Mesenchymal stem cell (in vitro differentiated cells and primary cell): ENCODE data around the gene METTL15.
A peak's percentile ranks its signal among the peaks of the same experiment; 100 is the strongest.

ENCODE experiments used
- DNase-seq: peaks from one replicate; pipeline ENCODE4 v3.0.0-alpha.2; 2013
- H2AFZ ChIP-seq: one replicate; pipeline ENCODE4 v1.6.1; 2013; ENCODE audit warnings: low read depth, mild to moderate bottlenecking, control low read depth, inconsistent platforms, low read length, moderate library complexity
- H2AK5ac ChIP-seq: 2 replicates; pipeline ENCODE4 v1.6.1; 2013; ENCODE audit warnings: low read length, moderate library complexity, mild to moderate bottlenecking, inconsistent platforms; ENCODE audit not compliant: severe bottlenecking
- H2BK120ac ChIP-seq: one replicate; pipeline ENCODE4 v1.6.1; 2013; ENCODE audit warnings: low read depth, mild to moderate bottlenecking, inconsistent platforms, low read length, moderate library complexity
- H2BK12ac ChIP-seq, 2 experiments: one replicate each; pipeline ENCODE4 v1.6.1; 2013; ENCODE audit warnings: inconsistent platforms in 2 of 2, low read length in 2 of 2, mild to moderate bottlenecking in 2 of 2, moderate library complexity in 2 of 2, control low read depth in 1 of 2
- H2BK15ac ChIP-seq: one replicate; pipeline ENCODE4 v1.6.1; 2013; ENCODE audit warnings: mild to moderate bottlenecking, low read depth, inconsistent platforms; ENCODE audit not compliant: poor library complexity, severe bottlenecking
- H2BK5ac ChIP-seq: 2 replicates; pipeline ENCODE4 v1.6.1; 2013; ENCODE audit warnings: low read depth, mild to moderate bottlenecking, low read length, control low read depth, inconsistent platforms; ENCODE audit not compliant: poor library complexity, severe bottlenecking
- H3K14ac ChIP-seq, 2 experiments: one replicate each; pipeline ENCODE4 v1.6.1; 2013; ENCODE audit warnings: inconsistent platforms in 2 of 2, low read length in 2 of 2, control low read depth in 1 of 2, mild to moderate bottlenecking in 1 of 2, moderate library complexity in 1 of 2
- H3K18ac ChIP-seq, 2 experiments: one replicate each; pipeline ENCODE4 v1.6.1; 2013; ENCODE audit warnings: inconsistent platforms in 2 of 2, low read length in 2 of 2, control low read depth in 1 of 2, low read depth in 1 of 2, mild to moderate bottlenecking in 1 of 2
- H3K23ac ChIP-seq, 2 experiments: one replicate each; pipeline ENCODE4 v1.6.1; 2013; ENCODE audit warnings: inconsistent platforms in 2 of 2, low read length in 2 of 2, mild to moderate bottlenecking in 2 of 2, moderate library complexity in 2 of 2, control low read depth in 1 of 2
- H3K27ac ChIP-seq: 2 replicates; pipeline ENCODE4 v1.5.1; 2013; ENCODE audit warnings: mild to moderate bottlenecking, moderate library complexity, low read length, control low read depth, inconsistent platforms; ENCODE audit not compliant: poor library complexity, severe bottlenecking
- H3K27me3 ChIP-seq, 2 experiments: 2 replicates each; pipeline versions ENCODE4 v1.6.1 to v1.7.0; 2013; ENCODE audit warnings: low read length in 2 of 2, mild to moderate bottlenecking in 2 of 2, moderate library complexity in 2 of 2, control low read depth in 1 of 2, inconsistent platforms in 1 of 2; ENCODE audit not compliant: control insufficient read depth in 1 of 2, insufficient read depth in 1 of 2
- H3K36me3 ChIP-seq, 2 experiments: 2 replicates each; pipeline versions ENCODE4 v1.6.1 to v1.7.0; 2013; ENCODE audit warnings: low read length in 2 of 2, control low read depth in 1 of 2, inconsistent platforms in 1 of 2, low read depth in 1 of 2, mild to moderate bottlenecking in 1 of 2; ENCODE audit not compliant: insufficient read depth in 2 of 2, control insufficient read depth in 1 of 2
- H3K4ac ChIP-seq, 2 experiments: one replicate each; pipeline ENCODE4 v1.6.1; 2013; ENCODE audit warnings: inconsistent platforms in 2 of 2, low read length in 2 of 2, mild to moderate bottlenecking in 2 of 2, moderate library complexity in 2 of 2, control low read depth in 1 of 2, low read depth in 1 of 2
- H3K4me1 ChIP-seq: 2 replicates; pipeline ENCODE4 v1.6.1; 2013; ENCODE audit warnings: low read depth, low read length, control low read depth; ENCODE audit not compliant: control insufficient read depth, insufficient read depth
- H3K4me2 ChIP-seq: 2 replicates; pipeline ENCODE4 v1.6.1; 2013; ENCODE audit warnings: low read length, mild to moderate bottlenecking, inconsistent platforms; ENCODE audit not compliant: poor library complexity, severe bottlenecking
- H3K4me3 ChIP-seq, 2 experiments: 2 replicates each; pipeline versions ENCODE4 v1.5.1 to v1.7.0; 2013; ENCODE audit warnings: low read length in 2 of 2, mild to moderate bottlenecking in 2 of 2, control low read depth in 1 of 2, low read depth in 1 of 2; ENCODE audit not compliant: insufficient read depth in 1 of 2
- H3K79me1 ChIP-seq: replicated peaks from 2 replicates; pipeline ENCODE4 v1.6.1; 2013; ENCODE audit warnings: mild to moderate bottlenecking, control low read depth, low read length, inconsistent platforms; ENCODE audit not compliant: poor library complexity, severe bottlenecking
- H3K9ac ChIP-seq: 2 replicates; pipeline ENCODE4 v1.7.0; 2013; ENCODE audit warnings: mild to moderate bottlenecking, low read length, moderate library complexity
- H3K9me3 ChIP-seq: 2 replicates; pipeline ENCODE4 v1.7.0; 2013; ENCODE audit warnings: mild to moderate bottlenecking, low read length; ENCODE audit not compliant: control insufficient read depth
- H4K8ac ChIP-seq: one replicate; pipeline ENCODE4 v1.6.1; 2013; ENCODE audit warnings: inconsistent platforms, mild to moderate bottlenecking, low read length, moderate library complexity
- H4K91ac ChIP-seq: one replicate; pipeline ENCODE4 v1.6.1; 2013; ENCODE audit warnings: mild to moderate bottlenecking, low read length, inconsistent platforms
- WGBS: methylation state at CpG from one replicate; pipeline ENCODE4 v1.1.7; 2013; ENCODE audit warnings: mixed read lengths; 5-methylcytosine and 5-hydroxymethylcytosine counted together

Gene METTL15

DNA sequence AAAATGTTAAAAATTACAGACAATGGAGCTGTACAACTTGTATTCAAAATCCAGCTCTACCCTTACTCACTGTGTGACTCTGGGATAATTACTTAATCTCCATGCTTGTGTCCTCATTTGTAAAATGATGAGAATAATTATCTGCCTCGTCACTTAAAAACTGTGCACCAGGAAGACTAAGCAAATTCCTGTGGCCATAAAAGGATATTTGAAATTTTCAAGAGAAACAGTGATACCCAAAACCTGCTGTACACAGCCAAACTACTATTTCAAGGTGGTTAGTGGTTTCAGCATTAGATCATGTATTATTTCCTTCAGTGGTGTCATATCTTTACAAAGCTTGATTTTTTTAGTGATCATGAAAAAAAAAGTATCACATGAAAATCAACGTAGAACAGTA, 136.9 kb downstream of the METTL15 start:
- Histone ChIP-seq H3K18ac (no peak overlapping the region), H2BK12ac (no peak overlapping the region), H2AK5ac (no peak overlapping the region), H4K91ac (no peak overlapping the region), H2BK5ac (no peak overlapping the region), H3K79me1 (peaks cover 6% of the 10 kb centered on the region), H4K8ac (no peak overlapping the region), H3K4me2 (no peak overlapping the region), H3K9me3 (no peaks in the 10 kb centered on the region), H3K27ac (peak overlapping the region; percentile 41), H3K27me3 (no peaks in the 10 kb centered on the region), H3K4ac (no peak overlapping the region), H3K36me3 (no peaks in the 10 kb centered on the region), H3K4me1 (peaks cover 2% of the 10 kb centered on the region), H3K14ac (no peak overlapping the region), H2BK15ac (no peak overlapping the region), H2BK120ac (no peak overlapping the region), H2AFZ (no peak overlapping the region), H3K9ac (no peak overlapping the region), H3K23ac (no peak overlapping the region), H3K4me3 (no peak overlapping the region)
- DNase-seq, result no peak
- WGBS, result 100% methylated on average over 1 of the region's 2 CpGs

DNA sequence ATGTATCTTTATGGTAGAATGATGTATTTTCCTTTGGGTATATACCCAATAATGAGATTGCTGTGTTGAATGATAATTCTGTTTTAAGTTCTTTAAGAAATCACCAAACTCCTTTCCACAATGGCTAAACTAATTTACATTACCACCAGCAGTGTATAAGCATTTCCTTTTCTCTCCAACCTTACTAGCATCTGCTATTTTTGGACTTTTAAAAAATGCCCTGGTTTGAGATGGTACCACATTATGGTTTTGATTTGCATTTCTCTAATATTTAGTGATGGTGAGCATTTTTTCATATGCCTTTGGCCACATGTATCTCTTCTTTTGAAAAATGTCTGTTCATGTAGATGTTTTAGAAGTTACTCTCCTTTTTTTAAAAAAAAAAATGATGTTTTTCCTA, 142.0 kb downstream of the METTL15 start:
- Histone ChIP-seq H3K4ac (no peak overlapping the region), H4K8ac (no peak overlapping the region), H3K36me3 (no peaks in the 10 kb centered on the region)

DNA sequence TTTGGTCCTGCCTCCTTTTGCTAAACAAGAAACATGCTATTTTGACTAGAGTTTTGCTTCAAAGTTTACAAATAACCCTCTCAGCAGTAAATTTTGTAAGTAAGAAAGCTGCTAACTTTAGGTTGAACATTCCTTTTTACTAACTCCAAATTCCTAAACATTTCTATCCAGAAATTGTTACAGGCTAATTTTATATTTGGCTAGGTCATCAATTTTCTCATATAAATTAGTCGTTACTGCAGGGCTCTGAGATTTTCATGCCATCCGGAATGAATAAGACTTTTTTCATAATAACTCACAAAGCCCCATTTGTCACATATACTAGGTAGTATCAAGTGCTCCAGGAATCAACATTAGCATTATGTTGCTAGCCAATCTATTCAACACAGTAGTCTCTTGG, 143.1 kb downstream of the METTL15 start:
- Histone ChIP-seq H2BK5ac (no peak overlapping the region), H2AFZ (no peak overlapping the region), H3K23ac (no peak overlapping the region), H3K79me1 (peaks cover 10% of the 10 kb centered on the region), H4K8ac (no peak overlapping the region), H3K27ac (no peak overlapping the region), H3K27me3 (no peaks in the 10 kb centered on the region), H2BK120ac (no peak overlapping the region), H3K9ac (no peak overlapping the region), H4K91ac (no peak overlapping the region), H3K9me3 (peaks cover 9% of the 10 kb centered on the region), H3K18ac (no peak overlapping the region), H2BK12ac (no peak overlapping the region), H3K4me1 (no peaks in the 10 kb centered on the region), H2BK15ac (no peak overlapping the region), H3K36me3 (no peaks in the 10 kb centered on the region), H3K4ac (no peak overlapping the region), H2AK5ac (no peak overlapping the region), H3K4me2 (no peak overlapping the region), H3K14ac (no peak overlapping the region), H3K4me3 (no peak overlapping the region)
- 93% methylated on average over 2 of the region's 2 CpGs for WGBS
- no peak for DNase-seq

More for the DNA sequence above, 142.0 kb downstream of the METTL15 start:
- no peak overlapping the region for H3K4me3 ChIP-seq
- no peak overlapping the region for H2AK5ac ChIP-seq
- H3K79me1 ChIP-seq, result peaks cover 8% of the 10 kb centered on the region
- peaks cover 2% of the 10 kb centered on the region for H3K4me1 ChIP-seq
- no peaks in the 10 kb centered on the region for H3K27me3 ChIP-seq
- no peak overlapping the region for H3K14ac ChIP-seq
- H2AFZ ChIP-seq, result no peak overlapping the region
- H2BK5ac ChIP-seq, result no peak overlapping the region
- no peak overlapping the region for H2BK12ac ChIP-seq
- peaks cover 5% of the 10 kb centered on the region for H3K9me3 ChIP-seq
- H3K23ac ChIP-seq, result no peak overlapping the region
- H3K27ac ChIP-seq, result no peak overlapping the region
- H3K18ac ChIP-seq, result no peak overlapping the region
- no peak overlapping the region for H3K4me2 ChIP-seq
- H2BK120ac ChIP-seq, result no peak overlapping the region
- no peak overlapping the region for H2BK15ac ChIP-seq
- DNase-seq, result no peak
- no peak overlapping the region for H4K91ac ChIP-seq
- H3K9ac ChIP-seq, result no peak overlapping the region

DNA sequence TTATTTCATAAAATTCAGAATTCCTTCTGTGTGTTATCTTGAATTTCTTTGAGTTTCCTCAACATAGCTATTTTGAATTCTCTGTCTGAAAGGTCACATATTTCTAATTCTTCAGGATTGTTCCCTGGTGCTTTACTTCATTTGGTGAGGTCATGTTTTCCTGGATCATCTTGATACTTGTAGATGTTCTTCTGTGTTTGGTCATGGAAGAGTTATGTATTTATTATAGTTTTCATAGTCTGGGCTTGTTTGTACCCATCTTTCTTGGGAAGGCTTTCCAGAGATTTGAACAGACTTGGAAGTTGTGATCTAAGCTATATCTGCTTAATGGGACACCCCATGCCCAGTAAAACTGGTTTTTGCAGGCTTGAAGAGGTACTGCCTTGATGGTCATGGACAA, 149.6 kb downstream of the METTL15 start:
- Histone ChIP-seq H2AFZ (no peak overlapping the region), H2AK5ac (no peak overlapping the region), H2BK15ac (no peak overlapping the region), H3K14ac (no peak overlapping the region), H3K4me2 (no peak overlapping the region), H3K4me1 (no peaks in the 10 kb centered on the region), H3K27me3 (no peaks in the 10 kb centered on the region), H3K4ac (no peak overlapping the region), H4K91ac (no peak overlapping the region), H3K23ac (no peak overlapping the region), H2BK120ac (no peak overlapping the region), H3K9ac (no peak overlapping the region), H3K9me3 (peaks cover 10% of the 10 kb centered on the region), H2BK12ac (no peak overlapping the region), H3K4me3 (no peak overlapping the region), H3K79me1 (peaks cover 10% of the 10 kb centered on the region), H2BK5ac (no peak overlapping the region), H3K27ac (no peak overlapping the region), H4K8ac (no peak overlapping the region), H3K36me3 (peaks cover 0 to 8% of the 10 kb centered on the region in 2 experiments), H3K18ac (no peak overlapping the region)
- no peak for DNase-seq
